H1 (cell line): ENCODE measurements around the gene AP2A2. TPM values are rescaled to one million over a fixed set of nuclear protein-coding genes. Genes with fewer than 3 reads are reported as not detected.

ENCODE experiments used
- CTCF ChIA-PET: fragments of 300-600 bp; sonication (Branson Sonifier 250); formaldehyde crosslinking; loops from one replicate; lab custom pipeline; 2021; ENCODE audit not compliant: partially characterized antibody; lab: Charles Lee
- POLR2A ChIA-PET: fragments of 300-600 bp; sonication (Branson Sonifier 250); formaldehyde crosslinking; loops from one replicate; lab custom pipeline; 2021; ENCODE audit warnings: inconsistent platforms; ENCODE audit not compliant: partially characterized antibody; lab: Charles Lee
- DNase-seq, 2 experiments: peaks; one replicate each; pipeline versions ENCODE4 v3.0.0 to v3.0.0-alpha.2; 2010 to 2022; ENCODE audit warnings: low spot score in 2 of 2, low read depth in 1 of 2, mixed read lengths in 1 of 2
- FAIRE-seq: peaks from 2 replicates; lab custom pipeline; 2011; peaks lifted over from hg19 to GRCh38; lab: Jason Lieb, UNC
- H2AFZ ChIP-seq: 2 replicates; pipeline ENCODE4 v1.8.1; 2012; ENCODE audit warnings: low read length, inconsistent platforms
- H2AK5ac ChIP-seq: 2 replicates; pipeline ENCODE4 v1.6.1; 2013; ENCODE audit warnings: low read depth, low read length
- H2BK120ac ChIP-seq: replicated peaks from 2 replicates; pipeline ENCODE3; 2013; ENCODE audit warnings: low read depth, low read length, inconsistent platforms
- H2BK12ac ChIP-seq: 2 replicates; pipeline ENCODE4 v1.6.1; 2013; ENCODE audit warnings: low read depth, low read length
- H2BK15ac ChIP-seq: 2 replicates; pipeline ENCODE4 v1.6.1; 2013; ENCODE audit warnings: low read length
- H2BK20ac ChIP-seq: 2 replicates; pipeline ENCODE4 v1.6.1; 2013; ENCODE audit warnings: low read length
- H2BK5ac ChIP-seq: 2 replicates; pipeline ENCODE4 v1.6.1; 2013; ENCODE audit warnings: low read depth, low read length
- H3K14ac ChIP-seq: 2 replicates; pipeline ENCODE4 v1.6.1; 2013; ENCODE audit warnings: inconsistent platforms; ENCODE audit not compliant: insufficient read length
- H3K18ac ChIP-seq: 2 replicates; pipeline ENCODE4 v1.6.1; 2013; ENCODE audit warnings: low read length; ENCODE audit errors: extremely low read depth
- H3K23ac ChIP-seq: 2 replicates; pipeline ENCODE4 v1.6.1; 2013; ENCODE audit warnings: inconsistent platforms; ENCODE audit not compliant: insufficient read length
- H3K23me2 ChIP-seq: 2 replicates; pipeline ENCODE4 v1.6.1; 2013; ENCODE audit warnings: low read depth, low read length
- H3K27ac ChIP-seq: 2 replicates; pipeline ENCODE4 v1.6.1; 2011; ENCODE audit warnings: low read depth, low read length, inconsistent platforms
- H3K27me3 ChIP-seq, 4 experiments: replicated peaks in 1 of 4; 1 replicate in 1 of 4; 2 replicates in 3 of 4; pipeline versions ENCODE4 v1.6.1 to v1.8.1; 2011 to 2013; ENCODE audit warnings: low read length in 3 of 4, mild to moderate bottlenecking in 3 of 4, inconsistent platforms in 2 of 4, mixed read lengths in 2 of 4, moderate library complexity in 1 of 4; ENCODE audit not compliant: control insufficient read depth in 3 of 4, insufficient read depth in 3 of 4; ENCODE audit errors: extremely low read depth in 1 of 4
- H3K36me3 ChIP-seq, 4 experiments: 2 replicates each; pipeline versions ENCODE4 v1.6.1 to v1.8.1; 2011 to 2013; ENCODE audit warnings: mild to moderate bottlenecking in 4 of 4, low read length in 3 of 4, moderate library complexity in 2 of 4, control low read depth in 1 of 4, inconsistent platforms in 1 of 4; ENCODE audit not compliant: insufficient read depth in 4 of 4, control insufficient read depth in 2 of 4
- H3K4ac ChIP-seq: replicated peaks from 2 replicates; pipeline ENCODE3; 2013; ENCODE audit warnings: low read length, low read depth, mixed read lengths, inconsistent platforms; ENCODE audit not compliant: insufficient read length
- H3K4me1 ChIP-seq, 4 experiments: replicated peaks in 1 of 4; 1 replicate in 1 of 4; 2 replicates in 3 of 4; pipeline versions ENCODE4 v1.6.1 to v1.8.1; 2011 to 2013; ENCODE audit warnings: low read length in 3 of 4, inconsistent platforms in 2 of 4, mixed read lengths in 1 of 4; ENCODE audit not compliant: insufficient read depth in 4 of 4, control insufficient read depth in 3 of 4
- H3K4me2 ChIP-seq, 2 experiments: 2 replicates each; pipeline versions ENCODE4 v1.6.1 to v1.8.1; 2011 to 2013; ENCODE audit warnings: low read depth in 2 of 2, low read length in 2 of 2, control low read depth in 1 of 2, inconsistent platforms in 1 of 2, mild to moderate bottlenecking in 1 of 2; ENCODE audit not compliant: insufficient read depth in 1 of 2
- H3K4me3 ChIP-seq, 4 experiments: fragments of 200-600, 300-600 bp in 1 of 4; sonication (generic), shearing (Covaris generic), sonication (Bioruptor Twin) in 1 of 4; 2 replicates each; pipeline versions ENCODE4 v1.5.1 to v1.8.1; 2011 to 2016; ENCODE audit warnings: low read length in 4 of 4, low read depth in 3 of 4, control low read depth in 2 of 4, inconsistent platforms in 2 of 4, mild to moderate bottlenecking in 2 of 4, mixed read lengths in 1 of 4, moderate library complexity in 1 of 4; ENCODE audit not compliant: insufficient read depth in 2 of 4; ENCODE audit errors: extremely low read depth in 1 of 4
- H3K56ac ChIP-seq: replicated peaks from 2 replicates; pipeline ENCODE3; 2013; ENCODE audit warnings: low read depth, mild to moderate bottlenecking, mixed read lengths, low read length, inconsistent platforms; ENCODE audit not compliant: insufficient read length
- H3K79me1 ChIP-seq: 2 replicates; pipeline ENCODE4 v1.6.1; 2013; ENCODE audit warnings: low read depth, low read length, control low read depth
- H3K79me2 ChIP-seq, 2 experiments: 2 replicates each; pipeline versions ENCODE4 v1.6.1 to v1.8.1; 2012 to 2013; ENCODE audit warnings: low read length in 2 of 2, mild to moderate bottlenecking in 2 of 2, inconsistent platforms in 1 of 2; ENCODE audit not compliant: insufficient read depth in 2 of 2, control insufficient read depth in 1 of 2
- H3K9ac ChIP-seq, 4 experiments: replicated peaks in 1 of 4; 1 replicate in 1 of 4; 2 replicates in 3 of 4; pipeline versions ENCODE4 v1.6.1 to v1.8.1; 2011 to 2013; ENCODE audit warnings: low read depth in 3 of 4, low read length in 3 of 4, control low read depth in 2 of 4, mild to moderate bottlenecking in 2 of 4, moderate library complexity in 2 of 4, inconsistent platforms in 1 of 4; ENCODE audit errors: extremely low read depth in 1 of 4
- H3K9me3 ChIP-seq, 2 experiments: 2 replicates each; pipeline versions ENCODE4 v1.6.1 to v1.8.1; 2012 to 2013; ENCODE audit warnings: mild to moderate bottlenecking in 2 of 2, moderate library complexity in 2 of 2, control low read depth in 1 of 2, inconsistent platforms in 1 of 2, low read depth in 1 of 2, low read length in 1 of 2, mixed read lengths in 1 of 2; ENCODE audit not compliant: insufficient read depth in 2 of 2
- H4K20me1 ChIP-seq, 2 experiments: replicated peaks in 1 of 2; 2 replicates each; pipeline versions ENCODE3 to v1.8.1; 2011 to 2013; ENCODE audit warnings: inconsistent platforms in 2 of 2, low read length in 2 of 2, mild to moderate bottlenecking in 1 of 2; ENCODE audit not compliant: insufficient read depth in 2 of 2, control insufficient read depth in 1 of 2
- H4K5ac ChIP-seq: 2 replicates; pipeline ENCODE4 v1.6.1; 2013; ENCODE audit warnings: low read length, low read depth, mixed read lengths, inconsistent platforms; ENCODE audit not compliant: insufficient read length
- H4K8ac ChIP-seq: 2 replicates; pipeline ENCODE4 v1.8.0; 2013; ENCODE audit warnings: mild to moderate bottlenecking, moderate library complexity, low read length, inconsistent platforms; ENCODE audit not compliant: insufficient read depth; ENCODE audit errors: extremely low read depth
- H4K91ac ChIP-seq: replicated peaks from 2 replicates; pipeline ENCODE3; 2013; ENCODE audit warnings: low read length, mixed read lengths, inconsistent platforms; ENCODE audit not compliant: insufficient read length
- ATF2 ChIP-seq: IDR thresholded peaks from 2 replicates; pipeline ENCODE4 v1.6.1; 2012; ENCODE audit warnings: low read length, inconsistent platforms
- CREB1 ChIP-seq: IDR thresholded peaks from 2 replicates; pipeline ENCODE4 v1.6.1; 2012; ENCODE audit warnings: inconsistent platforms
- CTBP2 ChIP-seq: IDR thresholded peaks from 2 replicates; pipeline ENCODE4 v1.7.0; 2011; ENCODE audit warnings: borderline replicate concordance, mild to moderate bottlenecking, moderate library complexity, mixed read lengths, low read length; ENCODE audit not compliant: insufficient read depth, insufficient read length
- SAP30 ChIP-seq: fragments of 300-600 bp; sonication (generic); IDR thresholded peaks from 2 replicates; pipeline ENCODE4 v1.7.1; 2012; ENCODE audit warnings: low read length, moderate library complexity, mild to moderate bottlenecking, inconsistent platforms; ENCODE audit not compliant: insufficient read depth, insufficient replicate concordance
- SIRT6 ChIP-seq: IDR thresholded peaks from one replicate; pipeline ENCODE4 v1.7.1; 2012; ENCODE audit warnings: low read length, inconsistent platforms
- SUZ12 ChIP-seq: fragments of 200-600 bp; sonication (generic); IDR thresholded peaks from 2 replicates; pipeline ENCODE4 v1.6.1; 2012; ENCODE audit warnings: mild to moderate bottlenecking, inconsistent platforms, low read length, moderate library complexity, mixed read lengths
- TCF12 ChIP-seq: IDR thresholded peaks from 2 replicates; pipeline ENCODE4 v1.6.1; 2011; ENCODE audit warnings: low read depth, mild to moderate bottlenecking, low read length
- WGBS, 2 experiments: shearing (Covaris generic) in 1 of 2; methylation state at CpG; one replicate each; pipeline versions ENCODE4 v1.1.6 to v1.1.7; 2013 to 2015; ENCODE audit warnings: low lambda C conversion rate in 2 of 2, mixed read lengths in 2 of 2, inconsistent platforms in 1 of 2, low coverage in 1 of 2, missing lambda C conversion rate in 1 of 2; ENCODE audit not compliant: insufficient replicate concordance in 2 of 2, insufficient coverage in 1 of 2, insufficient read length in 1 of 2; ENCODE audit errors: extremely low coverage in 1 of 2, missing lambda C conversion rate in 1 of 2; 5-methylcytosine and 5-hydroxymethylcytosine counted together
- polyA plus RNA-seq, 7 experiments: library from polyadenylated mRNA; depleted of rRNA in 3 of 7; stranded (reverse) in 5 of 7; unstranded in 2 of 7; fragments of >200 nt in 5 of 7; fragments of 200-250 nt in 2 of 7; gene quantifications; 1 replicate in 5 of 7; 2 replicates in 1 of 7; 4 replicates in 1 of 7; pipeline versions ENCODE4 v1.2.1 to v1.2.3, GENCODE V29; 2011 to 2013; ENCODE audit warnings: missing spikeins in 2 of 7, mixed read lengths in 2 of 7
- total RNA-seq: library from RNA; stranded (reverse); fragmentation: NEBNext Ultra II Directional; extraction: Animal tissue kit (Norgen Biotek cat#: 25700); gene quantifications from 2 replicates; pipeline ENCODE4 v1.2.1, GENCODE V29; 2021

AP2A2 gene
- total and polyA plus RNA-seq, 2 of the 8 experiments (the other 6 are each of a cell fraction or from before 2014, with no cell fraction given) = 50.0 to 65.0 TPM

- Histone ChIP-seq H2BK20ac (no peak overlapping the region; the same call in 1 of the 2 replicates), H4K20me1 (no peaks in the 10 kb centered on the region), H2BK15ac (0 out of 2 replicates have a peak overlapping the region, but pooled peaks have one; percentile 65), H3K27me3 (no peaks in the 10 kb centered on the region), H4K8ac (no peak overlapping the region; the same call in 1 of the 2 replicates), H3K9me3 (no peaks in the 10 kb centered on the region), H2BK120ac (no peak overlapping the region), H3K27ac (no peak overlapping the region), H3K4me1 (peaks cover 0 to 7% (median 6%) of the 10 kb centered on the region in 4 experiments; a peak in 6 of 7 replicates), H4K5ac (no peak overlapping the region), H3K14ac (no peak overlapping the region), H2BK5ac (no peak overlapping the region), H3K23ac (no peak overlapping the region), H3K18ac (no peak overlapping the region), H2BK12ac (no peak overlapping the region), H3K79me2 (peaks cover 0 to 5% of the 10 kb centered on the region in 2 experiments; a peak in 2 of 4 replicates), H4K91ac (no peak overlapping the region), H2AFZ (no peak overlapping the region), H3K4me2 (no peak overlapping the region), H3K4ac (no peak overlapping the region), H3K56ac (no peak overlapping the region), H2AK5ac (no peak overlapping the region), H3K36me3 (no peaks in the 10 kb centered on the region), H3K4me3 (no peak overlapping the region), H3K23me2 (peaks cover 13% of the 10 kb centered on the region), H3K9ac (no peak overlapping the region), H3K79me1 (no peaks in the 10 kb centered on the region)
- POLR2A ChIA-PET = interaction anchor here (0.5 to 1.4 kb wide), 2 partner anchors 30 to 60 kb away, joined by 3 to 4 read pairs; no protein-coding TSS in a partner anchor
- WGBS, 2 experiments = 90% methylated on average over 21 of the region's 21 CpGs; no CpG with 5 or more reads in 1 of the 2 experiments
- FAIRE-seq (no peak), DNase-seq (no peak)
- CTCF ChIA-PET = interaction anchor here (0.6 to 2.4 kb wide), 6 partner anchors 10 to 453 kb away, joined by 3 to 10 read pairs (median 4); partner anchors contain the start of gene AP2A2
- no peak for TF ChIP-seq SIRT6
- no peak for TF ChIP-seq SAP30
- no peak for TF ChIP-seq CREB1
- no peak for TF ChIP-seq ATF2
- TF ChIP-seq TCF12 = no peak
- no peak for TF ChIP-seq CTBP2
- TF ChIP-seq SUZ12 = no peak
These were observed 10.7 kb upstream of the AP2A2 start for GRCh38 chr11:914747-915501.
